ENCODE data around the gene MTHFS. TPM values are rescaled to one million over a fixed set of nuclear protein-coding genes. Genes with fewer than 3 reads are reported as not detected.

MTHFS gene
- 33.6 TPM for total RNA-seq

GRCh38 chr15:79896634-79897379 lies at the start of gene MTHFS:
Gene MTHFS (minus strand): TSS chr15:79897014. CDS start chr15:79896988, 26 bp downstream.

Other genes starting within 250 kb of the MTHFS start
- 1.5 TPM for gene BCL2A1, start 74.2 kb upstream of the MTHFS start, total RNA-seq
- gene ZFAND6, start 162.7 kb upstream of the MTHFS start, total RNA-seq = 190 TPM